GM23248 (cell line): ENCODE measurements around the gene LRRN2. TPM values are rescaled to one million over a fixed set of nuclear protein-coding genes. Genes with fewer than 3 reads are reported as not detected.

Experiments used
- DNase-seq: peaks from one replicate; pipeline ENCODE4 v3.0.0-alpha.2; 2015
- H2AFZ ChIP-seq: fragments of 200-600 bp; sonication (generic); 2 replicates; pipeline ENCODE4 v1.6.1; 2016; ENCODE audit warnings: antibody characterized with exemption
- H3F3A ChIP-seq: fragments of 200-600 bp; sonication (generic); 2 replicates; pipeline ENCODE4 v1.6.1; 2016; ENCODE audit warnings: mild to moderate bottlenecking, antibody characterized with exemption, mixed run types; ENCODE audit not compliant: insufficient read depth
- H3K27ac ChIP-seq: fragments of 200-600 bp; sonication (generic); 2 replicates; pipeline ENCODE4 v1.5.1; 2016; ENCODE audit warnings: mild to moderate bottlenecking
- H3K27me3 ChIP-seq: fragments of 200-600 bp; sonication (generic); replicated peaks from 2 replicates; pipeline ENCODE4 v1.6.1; 2016; ENCODE audit warnings: mild to moderate bottlenecking; ENCODE audit not compliant: insufficient read depth
- H3K36me3 ChIP-seq: fragments of 200-600 bp; sonication (generic); 2 replicates; pipeline ENCODE4 v1.6.1; 2016; ENCODE audit warnings: low read depth, mild to moderate bottlenecking
- H3K4me1 ChIP-seq: fragments of 200-600 bp; sonication (generic); 2 replicates; pipeline ENCODE4 v1.6.1; 2016; ENCODE audit warnings: mild to moderate bottlenecking; ENCODE audit not compliant: insufficient read depth
- H3K4me2 ChIP-seq: fragments of 200-600 bp; sonication (generic); one replicate; pipeline ENCODE4 v1.6.1; 2016; ENCODE audit warnings: mild to moderate bottlenecking; ENCODE audit not compliant: unreplicated experiment
- H3K4me3 ChIP-seq: fragments of 200-600 bp; sonication (generic); 2 replicates; pipeline ENCODE4 v1.5.1; 2016; ENCODE audit warnings: mild to moderate bottlenecking
- H3K79me2 ChIP-seq: fragments of 200-600 bp; sonication (generic); 2 replicates; pipeline ENCODE4 v1.6.1; 2016; ENCODE audit warnings: mild to moderate bottlenecking; ENCODE audit not compliant: insufficient read depth
- H3K9ac ChIP-seq: fragments of 200-600 bp; sonication (generic); 2 replicates; pipeline ENCODE4 v1.6.1; 2016; ENCODE audit warnings: mild to moderate bottlenecking
- H3K9me2 ChIP-seq: fragments of 200-600 bp; sonication (generic); 2 replicates; pipeline ENCODE4 v1.6.1; 2016; ENCODE audit warnings: mixed run types, mild to moderate bottlenecking, moderate library complexity; ENCODE audit not compliant: insufficient read depth
- H3K9me3 ChIP-seq: fragments of 200-600 bp; sonication (generic); one replicate; pipeline ENCODE4 v1.6.1; 2017; ENCODE audit warnings: low read depth
- H4K20me1 ChIP-seq: fragments of 200-600 bp; sonication (generic); 2 replicates; pipeline ENCODE4 v1.6.0; 2016; ENCODE audit not compliant: insufficient read depth
- EZH2 ChIP-seq: fragments of 200-600 bp; sonication (generic); IDR thresholded peaks from 2 replicates; pipeline ENCODE4 v1.6.1; 2018; ENCODE audit warnings: antibody characterized with exemption, mild to moderate bottlenecking; ENCODE audit not compliant: insufficient read depth, poor library complexity, severe bottlenecking
- EZH2phosphoT487 ChIP-seq: fragments of 200-600 bp; sonication (generic); IDR thresholded peaks from 2 replicates; pipeline ENCODE4 v1.6.1; 2018; ENCODE audit warnings: antibody characterized with exemption, moderate library complexity, mild to moderate bottlenecking, low read depth; ENCODE audit not compliant: insufficient read depth
- WGBS, 2 experiments: methylation state at CpG; one replicate each; pipeline ENCODE4 v1.1.6; 2015 to 2017; ENCODE audit warnings: low lambda C conversion rate in 2 of 2, low coverage in 1 of 2; ENCODE audit errors: missing lambda C conversion rate in 2 of 2; 5-methylcytosine and 5-hydroxymethylcytosine counted together
- in situ Hi-C: fragments of 300-500 bp; cut with MboI; formaldehyde crosslinking; loops from 2 replicates; pipeline ENCODE4 v1.15.0; 2020
- polyA plus RNA-seq: library from polyadenylated mRNA; unstranded; fragments of >200 nt; fragmentation: Nextera tagmentation; extraction: Ambion mirVana; gene quantifications from 2 replicates; pipeline ENCODE4 v1.2.1, GENCODE V29; 2016
- total RNA-seq: library from RNA; depleted of rRNA; stranded (reverse); fragments of >200 nt; shearing (Covaris generic); gene quantifications from 2 replicates; pipeline ENCODE4 v1.2.3, GENCODE V29; 2014

Gene LRRN2
- total and polyA plus RNA-seq, 2 experiments from 2014 or later = 0.22 TPM; not detected in 1

GRCh38 chr1:204577794-204578478 lies 107.6 kb downstream of the LRRN2 start:
- TF ChIP-seq EZH2phosphoT487 (no peak), EZH2 (no peak)

GRCh38 chr1:204576422-204576821 lies 109.1 kb downstream of the LRRN2 start:
- Histone ChIP-seq H3K9ac (no peak overlapping the region), H3K9me3 (no peaks in the 10 kb centered on the region), H4K20me1 (no peaks in the 10 kb centered on the region), H3K79me2 (no peaks in the 10 kb centered on the region), H3K27ac (no peak overlapping the region), H3K4me3 (no peak overlapping the region), H3K9me2 (no peaks in the 10 kb centered on the region), H3K27me3 (no peaks in the 10 kb centered on the region), H2AFZ (no peak overlapping the region), H3K4me1 (peaks cover 8% of the 10 kb centered on the region), H3K36me3 (no peaks in the 10 kb centered on the region), H3F3A (no peaks in the 10 kb centered on the region), H3K4me2 (no peak overlapping the region)
- in situ Hi-C loops = loop anchor here (5.0 kb wide), 1 partner anchor 231 kb away; no protein-coding TSS in a partner anchor
- no peak for TF ChIP-seq EZH2phosphoT487
- TF ChIP-seq EZH2 = no peak
- WGBS, 2 experiments = 97 to 98% methylated on average over 8 of the region's 8 CpGs
- DNase-seq = no peak

More at GRCh38 chr1:204577794-204578478, 107.6 kb downstream of the LRRN2 start:
- no peak overlapping the region for H3K4me2 ChIP-seq
- H3K27me3 ChIP-seq = no peaks in the 10 kb centered on the region
- no peaks in the 10 kb centered on the region for H3K36me3 ChIP-seq
- WGBS, 2 experiments = 93% methylated on average over 9 to 10 of the region's 10 CpGs
- H3K9ac ChIP-seq = no peak overlapping the region
- no peaks in the 10 kb centered on the region for H3K9me3 ChIP-seq
- no peak overlapping the region for H2AFZ ChIP-seq
- in situ Hi-C loops = loop anchor here (5.0 kb wide), 1 partner anchor 229 kb away; no protein-coding TSS in a partner anchor
- H3K79me2 ChIP-seq = no peaks in the 10 kb centered on the region
- H3K27ac ChIP-seq = no peak overlapping the region
- no peak overlapping the region for H3K4me3 ChIP-seq
- H4K20me1 ChIP-seq = no peaks in the 10 kb centered on the region
- no peaks in the 10 kb centered on the region for H3F3A ChIP-seq
- no peaks in the 10 kb centered on the region for H3K9me2 ChIP-seq
- no peak for DNase-seq
- H3K4me1 ChIP-seq = peaks cover 8% of the 10 kb centered on the region

- Histone ChIP-seq H2AFZ (no peak overlapping the region), H3K36me3 (no peaks in the 10 kb centered on the region), H3K9me3 (no peaks in the 10 kb centered on the region), H3K27ac (no peak overlapping the region), H3K4me2 (no peak overlapping the region), H3K9me2 (no peaks in the 10 kb centered on the region), H3F3A (no peaks in the 10 kb centered on the region), H3K27me3 (no peaks in the 10 kb centered on the region), H3K4me3 (no peak overlapping the region), H3K9ac (no peak overlapping the region), H4K20me1 (no peaks in the 10 kb centered on the region), H3K4me1 (peaks cover 8% of the 10 kb centered on the region), H3K79me2 (no peaks in the 10 kb centered on the region)
- TF ChIP-seq EZH2 = no peak
- no peak for TF ChIP-seq EZH2phosphoT487
- in situ Hi-C loops = loop anchor here (5.0 kb wide), 1 partner anchor 232 kb away; no protein-coding TSS in a partner anchor
- no peak for DNase-seq
- WGBS, 2 experiments = 81% methylated on average over 13 of the region's 13 CpGs
Observed at GRCh38 chr1:204575221-204576190, 110.0 kb downstream of the LRRN2 start.

- Histone ChIP-seq H3K27me3 (no peaks in the 10 kb centered on the region), H3K79me2 (no peaks in the 10 kb centered on the region), H3K9me2 (no peaks in the 10 kb centered on the region), H4K20me1 (no peaks in the 10 kb centered on the region), H3K4me1 (peaks cover 8% of the 10 kb centered on the region), H2AFZ (no peak overlapping the region), H3K36me3 (no peaks in the 10 kb centered on the region), H3K9ac (no peak overlapping the region), H3K4me2 (no peak overlapping the region), H3F3A (no peaks in the 10 kb centered on the region), H3K4me3 (no peak overlapping the region), H3K27ac (no peak overlapping the region), H3K9me3 (no peaks in the 10 kb centered on the region)
- no peak for DNase-seq
- TF ChIP-seq EZH2phosphoT487 (no peak), EZH2 (no peak)
- in situ Hi-C loops = loop anchor here (5.0 kb wide), 1 partner anchor 232 kb away; no protein-coding TSS in a partner anchor
- 19 to 27% methylated on average over 3 of the region's 3 CpGs for WGBS, 2 experiments
Observed at GRCh38 chr1:204574865-204575163, 110.7 kb downstream of the LRRN2 start.
